Smooth muscle cell of the brain vasculature (primary cell): ENCODE measurements around the gene OSBP.
A peak's percentile ranks its signal among the peaks of the same experiment; 100 is the strongest.
"Not testable (repeated sequence)": the region's sequence is repeated elsewhere in the genome, so short reads cannot be mapped to it uniquely, and the experiment has no call there.

Experiments used
- DNase-seq: peaks from one replicate; pipeline ENCODE4 v3.0.0-alpha.2; 2012; ENCODE audit warnings: low read depth, low spot score

OSBP gene

GRCh38 chr11:59553323-59553722, 62.3 kb downstream of the OSBP start:
- DNase-seq = no peak

GRCh38 chr11:59552844-59553243, 62.7 kb downstream of the OSBP start:
- DNase-seq = no peak

GRCh38 chr11:59551659-59552521, 63.7 kb downstream of the OSBP start:
- peak; percentile 66 for DNase-seq

GRCh38 chr11:59550842-59551658, 64.5 kb downstream of the OSBP start:
- DNase-seq = peak; percentile 78

- peak; percentile 80 for DNase-seq
These were observed 65.2 kb downstream of the OSBP start for GRCh38 chr11:59550368-59550841.

GRCh38 chr11:59548309-59548656, 67.3 kb downstream of the OSBP start:
- no peak for DNase-seq

GRCh38 chr11:59547605-59548308, 67.8 kb downstream of the OSBP start:
- DNase-seq = not testable (repeated sequence)

GRCh38 chr11:59545179-59546020, 70.2 kb downstream of the OSBP start:
- DNase-seq = no peak

GRCh38 chr11:59544869-59545178, 70.8 kb downstream of the OSBP start:
- DNase-seq = no peak

- not testable (repeated sequence) for DNase-seq
These were observed 71.9 kb downstream of the OSBP start for GRCh38 chr11:59543713-59544112.

- DNase-seq = no peak
These were observed 73.3 kb downstream of the OSBP start for GRCh38 chr11:59542142-59542810.

- DNase-seq = no peak
These were observed 80.9 kb downstream of the OSBP start for GRCh38 chr11:59534676-59535075.

- DNase-seq = no peak
These were observed 83.0 kb downstream of the OSBP start for GRCh38 chr11:59532620-59533019.

- DNase-seq = no peak
These were observed 86.9 kb downstream of the OSBP start for GRCh38 chr11:59528711-59529110.
